ENCODE measurements around the gene SHD.

GRCh38 chr19:4297901-4298809 is 19.1 kb downstream of the SHD start:
- TF ChIP-seq ZC3H10 (CRISPR knock-in tag; IDR thresholded peaks at IDR 0.05), result no peak
- TF ChIP-seq TSHZ2 (CRISPR knock-in tag; IDR thresholded peaks at IDR 0.05), result no peak
- TF ChIP-seq BACH2 (CRISPR knock-in tag; IDR thresholded peaks at IDR 0.05; ENCODE audit: borderline replicate concordance), result no peak
- no peak for TF ChIP-seq ZFP30 (CRISPR knock-in tag; IDR thresholded peaks at IDR 0.05)
- no peak for TF ChIP-seq PATZ1 (CRISPR knock-in tag; IDR thresholded peaks at IDR 0.05; ENCODE audit: borderline replicate concordance)
- no peak for TF ChIP-seq PPARA (CRISPR knock-in tag; IDR thresholded peaks at IDR 0.05; ENCODE audit: borderline replicate concordance)
- no peak for TF ChIP-seq ZNF8 (CRISPR knock-in tag; IDR thresholded peaks at IDR 0.05)
- TF ChIP-seq TOX (CRISPR knock-in tag; IDR thresholded peaks at IDR 0.05; ENCODE audit: borderline replicate concordance), result no peak
- TF ChIP-seq ZFP3 (CRISPR knock-in tag; IDR thresholded peaks at IDR 0.05), result no peak
- TF ChIP-seq RARB (CRISPR knock-in tag; IDR thresholded peaks at IDR 0.05), result no peak
- no peak for TF ChIP-seq ZNF565 (CRISPR knock-in tag; conservative IDR thresholded peaks at IDR 0.05; ENCODE audit: low read depth)
- TF ChIP-seq CSRNP3 (CRISPR knock-in tag; IDR thresholded peaks at IDR 0.05), result no peak
- no peak for TF ChIP-seq ZNF70 (CRISPR knock-in tag; IDR thresholded peaks at IDR 0.05)
